OCI-LY7 (cell line): Measurements from ENCODE around the gene EEF1AKMT3. TPM values are rescaled to one million over a fixed set of nuclear protein-coding genes. Genes with fewer than 3 reads are reported as not detected.
A peak's percentile ranks its signal among the peaks of the same experiment; 100 is the strongest.

Source experiments
- BruUV-seq: library from RNA; stranded (reverse); fragments of 400-500 nt; replicated peaks from 2 replicates; lab custom pipeline; 2021; lab: Mats Ljungman, UMichigan
- CTCF ChIA-PET: fragments of 300-600 bp; sonication (Branson Sonifier 250); formaldehyde crosslinking; loops from one replicate; lab custom pipeline; 2022; ENCODE audit warnings: antibody characterized with exemption; ENCODE audit not compliant: unreplicated experiment; lab: Charles Lee
- POLR2A ChIA-PET: fragments of 300-600 bp; sonication (Branson Sonifier 250); formaldehyde crosslinking; loops from one replicate; lab custom pipeline; 2022; ENCODE audit warnings: antibody characterized with exemption; lab: Charles Lee
- DNase-seq: peaks from one replicate; pipeline ENCODE4 v3.0.0-alpha.2; 2015; ENCODE audit warnings: low spot score
- H2AFZ ChIP-seq: fragments of 200-600 bp; sonication (generic), shearing (Covaris generic); 2 replicates; pipeline ENCODE4 v1.6.1; 2014; ENCODE audit warnings: mild to moderate bottlenecking, antibody characterized with exemption, low read length, moderate library complexity
- H3K27ac ChIP-seq: fragments of 200-600 bp; sonication (generic); 2 replicates; pipeline ENCODE4 v1.5.1; 2014; ENCODE audit warnings: mixed run types, low read depth, mild to moderate bottlenecking, moderate library complexity, low read length, inconsistent platforms; ENCODE audit not compliant: poor library complexity, severe bottlenecking
- H3K36me3 ChIP-seq: fragments of 200-600 bp; sonication (generic); 2 replicates; pipeline ENCODE4 v1.6.1; 2014; ENCODE audit warnings: mild to moderate bottlenecking, antibody characterized with exemption, low read length, moderate library complexity, mixed read lengths; ENCODE audit not compliant: insufficient read depth
- H3K4me1 ChIP-seq: fragments of 200-600 bp; sonication (generic); 2 replicates; pipeline ENCODE4 v1.5.1; 2014; ENCODE audit warnings: mild to moderate bottlenecking, low read length; ENCODE audit not compliant: insufficient read depth, poor library complexity, severe bottlenecking
- H3K4me2 ChIP-seq: fragments of 200-600 bp; sonication (generic); 2 replicates; pipeline ENCODE4 v1.6.1; 2014; ENCODE audit warnings: mild to moderate bottlenecking, low read length
- H3K4me3 ChIP-seq: fragments of 200-600 bp; sonication (generic); 2 replicates; pipeline ENCODE4 v1.5.1; 2014; ENCODE audit warnings: mild to moderate bottlenecking, low read depth, low read length; ENCODE audit not compliant: poor library complexity, severe bottlenecking
- H3K79me2 ChIP-seq: fragments of 200-600 bp; sonication (generic); 2 replicates; pipeline ENCODE4 v1.6.1; 2016; ENCODE audit warnings: low read depth, mild to moderate bottlenecking, low read length, moderate library complexity, mixed read lengths; ENCODE audit not compliant: insufficient read depth
- H3K9me2 ChIP-seq: fragments of 200-600 bp; sonication (generic); 2 replicates; pipeline ENCODE4 v1.6.1; 2016; ENCODE audit warnings: mild to moderate bottlenecking, low read length, mixed read lengths; ENCODE audit not compliant: insufficient read depth
- H3K9me3 ChIP-seq: fragments of 200-600 bp; sonication (generic); 2 replicates; pipeline ENCODE4 v1.6.1; 2014; ENCODE audit warnings: mild to moderate bottlenecking, mixed run types, low read length, mixed read lengths
- H4K20me1 ChIP-seq: fragments of 200-600 bp; sonication (generic); 2 replicates; pipeline ENCODE4 v1.6.1; 2014; ENCODE audit warnings: mild to moderate bottlenecking, antibody characterized with exemption, low read length, moderate library complexity, mixed read lengths; ENCODE audit not compliant: insufficient read depth
- EZH2phosphoT487 ChIP-seq: fragments of 200-600 bp; sonication (generic); IDR thresholded peaks from 2 replicates; pipeline ENCODE4 v1.6.1; 2018; ENCODE audit warnings: low read depth, borderline replicate concordance, mild to moderate bottlenecking, mixed run types, antibody characterized with exemption, low read length, moderate library complexity, mixed read lengths
- intact Hi-C: fragments of 100-400 bp; cut with micrococcal nuclease; formaldehyde crosslinking; loops from one replicate; pipeline ENCODE4 v1.10.0; 2022; ENCODE audit not compliant: unreplicated experiment
- total RNA-seq, 2 experiments: library from RNA; depleted of rRNA in 1 of 2; stranded (reverse); fragments of >200 nt in 1 of 2; shearing (Covaris generic) in 1 of 2; gene quantifications; 2 replicates each; pipeline ENCODE4 v1.2.3, GENCODE V29; 2014 to 2022
- TF ChIP-seq, protein P1 (sequence below): fragments of 200-600 bp; sonication (generic); conservative IDR thresholded peaks from 2 replicates; pipeline ENCODE4 v1.5.1; 2014; ENCODE audit warnings: mild to moderate bottlenecking, antibody characterized with exemption, low read length, moderate library complexity, mixed read lengths

The EEF1AKMT3 gene
- total RNA-seq, 2 experiments from 2014 or later: 3.4 to 6.3 TPM

DNA sequence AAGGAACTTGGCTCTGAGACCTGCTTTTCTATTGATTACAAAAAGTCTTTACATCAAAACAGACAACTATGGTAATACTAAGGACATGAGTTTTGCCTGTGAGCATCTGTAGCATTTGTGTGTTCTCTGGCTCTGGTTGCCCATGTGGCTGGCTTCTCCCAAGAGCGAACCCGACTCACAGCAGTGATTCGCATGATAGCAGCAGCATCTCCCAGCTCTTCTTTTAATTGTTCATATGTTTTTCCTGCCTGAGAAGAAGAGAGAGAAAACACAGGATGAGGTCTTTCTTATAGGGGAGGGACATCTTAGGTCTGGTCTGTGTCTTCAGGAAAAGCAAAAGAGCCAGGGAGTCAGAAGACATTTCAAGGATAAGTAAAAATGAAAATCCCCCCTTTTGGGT lies 28.6 kb downstream of the EEF1AKMT3 start:
- Histone ChIP-seq H3K4me1 (no peaks in the 10 kb centered on the region), H3K4me2 (no peak overlapping the region), H3K36me3 (peaks cover 47% of the 10 kb centered on the region), H4K20me1 (no peaks in the 10 kb centered on the region), H3K79me2 (no peaks in the 10 kb centered on the region), H3K9me2 (no peaks in the 10 kb centered on the region), H3K27ac (no peak overlapping the region), H3K4me3 (no peak overlapping the region), H2AFZ (no peak overlapping the region), H3K9me3 (no peaks in the 10 kb centered on the region)
- TF ChIP-seq, protein P1, sequence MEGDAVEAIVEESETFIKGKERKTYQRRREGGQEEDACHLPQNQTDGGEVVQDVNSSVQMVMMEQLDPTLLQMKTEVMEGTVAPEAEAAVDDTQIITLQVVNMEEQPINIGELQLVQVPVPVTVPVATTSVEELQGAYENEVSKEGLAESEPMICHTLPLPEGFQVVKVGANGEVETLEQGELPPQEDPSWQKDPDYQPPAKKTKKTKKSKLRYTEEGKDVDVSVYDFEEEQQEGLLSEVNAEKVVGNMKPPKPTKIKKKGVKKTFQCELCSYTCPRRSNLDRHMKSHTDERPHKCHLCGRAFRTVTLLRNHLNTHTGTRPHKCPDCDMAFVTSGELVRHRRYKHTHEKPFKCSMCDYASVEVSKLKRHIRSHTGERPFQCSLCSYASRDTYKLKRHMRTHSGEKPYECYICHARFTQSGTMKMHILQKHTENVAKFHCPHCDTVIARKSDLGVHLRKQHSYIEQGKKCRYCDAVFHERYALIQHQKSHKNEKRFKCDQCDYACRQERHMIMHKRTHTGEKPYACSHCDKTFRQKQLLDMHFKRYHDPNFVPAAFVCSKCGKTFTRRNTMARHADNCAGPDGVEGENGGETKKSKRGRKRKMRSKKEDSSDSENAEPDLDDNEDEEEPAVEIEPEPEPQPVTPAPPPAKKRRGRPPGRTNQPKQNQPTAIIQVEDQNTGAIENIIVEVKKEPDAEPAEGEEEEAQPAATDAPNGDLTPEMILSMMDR: no peak
- TF ChIP-seq EZH2phosphoT487: no peak
- ChIA-PET CTCF (no interaction called here), POLR2A (no interaction called here)
- intact Hi-C loops: no loop called here
- DNase-seq: no peak
- BruUV-seq: no TSS peak

DNA sequence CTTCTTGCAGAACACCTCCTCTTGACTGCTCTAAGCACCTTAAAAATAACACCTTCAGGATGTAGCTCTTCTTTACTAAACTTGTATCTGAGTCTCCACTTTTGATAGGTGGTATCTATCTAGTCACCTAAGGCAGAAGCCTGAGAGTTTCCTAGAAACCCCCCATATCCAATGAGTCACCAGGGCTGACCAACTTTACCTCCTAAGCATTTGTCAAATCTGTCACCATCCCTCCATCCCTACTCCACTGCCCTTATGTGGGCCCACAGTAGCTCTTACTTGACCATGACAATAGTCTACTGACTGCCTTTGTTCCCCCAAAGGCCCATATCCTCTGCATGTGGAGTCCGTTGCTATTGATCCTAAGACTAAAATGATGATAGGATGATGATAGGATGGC lies 30.2 kb downstream of the EEF1AKMT3 start:
- DNase-seq: no peak
- no peaks in the 10 kb centered on the region for H3K9me2 ChIP-seq
- CTCF ChIA-PET: interaction anchor here (0.6 to 1.4 kb wide), 5 partner anchors 13 to 93 kb away, joined by 3 to 7 read pairs (median 3); partner anchors contain the start of gene AVIL
- H3K4me1 ChIP-seq: no peaks in the 10 kb centered on the region
- H3K9me3 ChIP-seq: no peaks in the 10 kb centered on the region
- BruUV-seq: no TSS peak
- peaks cover 30% of the 10 kb centered on the region; the same call in 1 of the 2 replicates for H3K36me3 ChIP-seq
- H3K27ac ChIP-seq: no peak overlapping the region
- POLR2A ChIA-PET: interaction anchor here (0.6 to 2.1 kb wide), 6 partner anchors 18 to 115 kb away, joined by 3 to 5 read pairs (median 3); no protein-coding TSS in a partner anchor
- no peak overlapping the region for H3K4me2 ChIP-seq
- TF ChIP-seq, protein P1: no peak
- no peak for TF ChIP-seq EZH2phosphoT487
- intact Hi-C loops: loop anchor here (1.0 kb wide), 2 partner anchors 29 to 103 kb away; no protein-coding TSS in a partner anchor
- no peaks in the 10 kb centered on the region for H4K20me1 ChIP-seq
- H2AFZ ChIP-seq: no peak overlapping the region
- H3K4me3 ChIP-seq: no peak overlapping the region
- H3K79me2 ChIP-seq: no peaks in the 10 kb centered on the region

DNA sequence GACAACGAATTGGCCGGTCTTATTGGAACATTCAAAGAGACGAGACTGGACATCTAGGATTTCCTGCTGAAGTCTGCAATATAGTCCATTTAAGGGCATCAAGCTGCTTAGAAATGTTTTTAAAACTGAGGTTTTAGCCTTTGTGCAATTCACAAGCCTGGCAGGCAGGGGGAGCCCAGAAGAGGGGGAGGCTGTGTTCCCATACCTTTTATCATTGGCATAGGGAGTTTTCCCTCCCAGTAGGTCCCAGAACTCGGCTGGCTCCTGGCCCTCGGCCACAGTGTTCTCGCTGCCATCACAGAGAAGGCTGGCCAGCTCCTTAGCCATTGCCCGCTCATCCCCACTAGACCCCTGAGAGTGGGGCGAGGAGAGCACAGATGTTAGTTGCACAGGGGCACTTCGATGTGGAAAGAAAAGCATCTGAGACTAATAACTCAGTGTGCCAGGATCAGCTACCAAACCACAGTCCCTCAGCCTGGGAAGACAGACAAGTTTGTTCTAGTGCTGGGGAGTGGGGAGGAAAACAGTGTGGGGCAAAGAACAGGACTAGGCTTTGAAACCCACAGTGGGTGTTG lies 31.0 kb downstream of the EEF1AKMT3 start:
- no TSS peak for BruUV-seq
- Histone ChIP-seq H3K4me3 (no peak overlapping the region), H3K79me2 (no peaks in the 10 kb centered on the region), H3K4me1 (no peaks in the 10 kb centered on the region), H4K20me1 (no peaks in the 10 kb centered on the region), H3K9me2 (no peaks in the 10 kb centered on the region), H3K9me3 (no peaks in the 10 kb centered on the region), H2AFZ (no peak overlapping the region), H3K4me2 (no peak overlapping the region), H3K36me3 (peaks cover 28% of the 10 kb centered on the region; the same call in 1 of the 2 replicates), H3K27ac (no peak overlapping the region)
- intact Hi-C loops: loop anchor here (1.0 kb wide), 2 partner anchors 28 to 102 kb away; no protein-coding TSS in a partner anchor
- ChIA-PET CTCF (interaction anchor here (1.3 kb wide), 1 partner anchor 26 kb away, joined by 3 read pairs; no protein-coding TSS in a partner anchor), POLR2A (interaction anchor here (1.4 to 2.1 kb wide), 2 partner anchors 71 to 100 kb away, joined by 3 to 5 read pairs; no protein-coding TSS in a partner anchor)
- DNase-seq: peak; percentile 43
- no peak for TF ChIP-seq EZH2phosphoT487
- TF ChIP-seq, protein P1: peak; percentile 89
